Posterior cingulate gyrus (tissue), 11 donors: Measurements from ENCODE around the gene BMPR1B.
"Not testable (repeated sequence)": the region's sequence is repeated elsewhere in the genome, so short reads cannot be mapped to it uniquely, and the experiment has no call there.

ENCODE experiments used
- DNase-seq, 10 donors: peaks; one replicate each; pipeline versions ENCODE4 v3.0.0 to v3.0.0-alpha.2; 2020 to 2021; ENCODE audit warnings: mixed read lengths in 3 of 10
- intact Hi-C: fragments of 100-400 bp; cut with DNase I; formaldehyde crosslinking; loops from one replicate; pipeline ENCODE4 v1.15.1; 2023

Gene BMPR1B

DNA sequence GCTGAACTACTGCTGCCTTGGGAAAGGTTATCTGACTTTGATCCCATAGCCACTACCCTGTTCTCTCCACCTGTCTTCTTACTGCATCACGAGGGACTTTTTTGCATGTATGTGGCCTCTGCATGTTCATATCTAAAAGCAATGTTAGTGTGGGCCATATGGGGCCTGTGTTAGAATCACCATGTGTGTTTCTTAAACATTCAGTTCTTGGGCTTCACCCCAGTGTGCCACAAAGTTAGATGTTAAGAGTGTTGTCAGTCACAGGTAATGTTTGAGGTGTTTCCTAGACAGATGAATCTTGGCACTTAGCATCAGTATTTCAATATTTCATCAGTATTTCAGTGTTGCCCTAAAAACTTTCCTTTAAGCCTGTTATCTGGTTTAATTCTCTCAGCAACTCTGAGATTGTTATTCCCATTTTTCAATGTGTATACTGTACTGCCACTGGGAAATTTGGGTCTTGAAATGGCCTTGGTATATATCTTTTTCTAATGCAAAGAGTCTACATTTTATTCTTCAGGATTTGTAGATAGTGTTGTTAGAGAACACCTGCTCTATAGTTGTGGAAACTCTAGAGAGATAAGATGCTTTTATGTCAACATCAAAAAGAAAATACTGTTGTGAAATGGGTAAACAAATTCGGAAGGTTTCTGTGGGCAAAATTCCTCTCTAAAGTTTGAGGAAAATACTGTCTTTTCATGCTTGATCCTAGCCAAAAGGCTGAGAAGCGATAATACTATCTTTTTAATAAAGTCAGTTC lies 259.7 kb downstream of the BMPR1B start:
- intact Hi-C loops: no loop called here
- no peak for DNase-seq

GRCh38 chr4:95018785-95019184 lies 261.0 kb downstream of the BMPR1B start:
- DNase-seq: no peak
- intact Hi-C loops: no loop called here

DNA sequence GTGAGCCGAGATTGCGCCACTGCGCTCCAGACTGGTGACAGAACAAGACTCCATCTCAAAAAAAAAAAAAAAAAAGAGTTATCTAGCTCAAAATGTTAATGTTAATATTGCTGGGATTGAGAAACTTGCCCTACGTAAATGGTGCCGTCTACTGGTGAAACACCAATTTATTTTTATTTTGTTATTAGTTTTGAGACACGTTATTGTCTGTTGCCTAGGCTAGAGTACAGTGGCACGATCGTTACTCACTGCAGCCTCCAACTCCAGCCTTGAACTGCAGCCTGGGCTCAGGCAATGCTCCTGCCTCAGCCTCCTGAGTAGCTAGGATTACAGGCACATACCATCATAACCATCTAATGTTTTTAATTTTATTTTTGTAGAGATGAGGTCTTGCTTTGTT lies 262.8 kb downstream of the BMPR1B start:
- intact Hi-C loops: no loop called here
- DNase-seq: no peak

DNA sequence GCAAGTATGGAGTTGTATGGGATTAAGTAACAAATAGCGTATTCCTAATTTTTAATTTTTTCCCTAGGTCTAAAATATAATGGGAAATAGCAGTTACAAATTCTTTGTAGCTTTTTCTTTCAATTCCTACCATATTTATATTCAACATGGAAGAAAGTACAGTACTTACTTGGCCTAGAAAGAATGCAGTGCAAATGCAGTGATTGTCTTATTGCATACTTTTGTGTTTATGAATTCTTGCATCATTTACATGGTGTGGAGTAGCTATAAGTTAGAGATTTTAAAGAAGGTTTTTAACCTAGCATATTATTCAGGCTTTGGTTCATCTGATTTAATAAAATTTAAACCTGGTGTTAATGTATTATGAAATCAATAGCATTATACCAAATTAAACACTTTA lies 263.3 kb downstream of the BMPR1B start:
- DNase-seq: no peak
- intact Hi-C loops: no loop called here

DNA sequence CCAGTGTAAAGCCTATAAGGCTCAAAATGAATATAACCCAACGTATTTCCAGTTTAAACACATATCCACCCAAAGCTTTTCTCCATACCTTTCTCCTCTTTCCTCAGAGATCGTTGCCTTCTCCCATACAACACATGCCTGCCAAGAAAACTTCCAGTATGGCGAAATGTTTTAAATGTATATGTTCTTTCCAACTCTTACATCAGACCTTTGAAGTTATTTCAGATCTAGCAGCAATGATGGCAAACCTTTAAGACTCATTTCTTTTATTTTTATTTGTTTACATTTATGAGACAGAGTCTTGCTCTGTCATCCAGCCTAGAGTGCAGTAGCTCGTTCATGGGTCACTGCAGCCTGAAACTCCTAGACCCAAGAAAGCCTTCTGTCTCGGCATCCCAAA lies 265.4 kb downstream of the BMPR1B start:
- intact Hi-C loops: no loop called here

GRCh38 chr4:95027905-95028618 lies 270.3 kb downstream of the BMPR1B start:
- no peak for DNase-seq
- intact Hi-C loops: no loop called here

More for the DNA sequence above, 265.4 kb downstream of the BMPR1B start:
- no peak for DNase-seq

DNA sequence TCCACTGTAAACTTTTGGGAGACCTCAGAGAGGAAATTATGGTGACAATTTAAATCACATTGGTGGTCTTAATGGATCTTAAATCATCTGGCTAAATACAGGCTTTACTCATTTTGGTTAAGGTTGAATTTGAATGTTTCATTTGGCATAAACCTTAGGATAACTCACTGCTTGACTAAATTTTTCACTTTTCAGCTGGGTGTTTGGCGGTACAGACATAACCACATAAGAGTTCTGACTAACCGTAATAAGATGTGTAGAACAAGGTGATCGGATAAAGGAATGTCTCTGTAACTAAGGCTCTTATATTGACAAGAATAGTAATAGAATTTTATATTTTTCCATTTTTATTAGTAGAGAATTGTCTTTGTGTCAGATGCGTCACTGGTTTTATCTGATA lies 281.0 kb downstream of the BMPR1B start:
- DNase-seq: no peak

GRCh38 chr4:95044324-95044837 lies 286.6 kb downstream of the BMPR1B start:
- DNase-seq: peak in 1 of 10 donors; percentile 57

More for the DNA sequence above, 281.0 kb downstream of the BMPR1B start:
- intact Hi-C loops: no loop called here

GRCh38 chr4:95045429-95045828 lies 287.7 kb downstream of the BMPR1B start:
- intact Hi-C loops: no loop called here
- DNase-seq: no peak

More at GRCh38 chr4:95044324-95044837, 286.6 kb downstream of the BMPR1B start:
- intact Hi-C loops: no loop called here

DNA sequence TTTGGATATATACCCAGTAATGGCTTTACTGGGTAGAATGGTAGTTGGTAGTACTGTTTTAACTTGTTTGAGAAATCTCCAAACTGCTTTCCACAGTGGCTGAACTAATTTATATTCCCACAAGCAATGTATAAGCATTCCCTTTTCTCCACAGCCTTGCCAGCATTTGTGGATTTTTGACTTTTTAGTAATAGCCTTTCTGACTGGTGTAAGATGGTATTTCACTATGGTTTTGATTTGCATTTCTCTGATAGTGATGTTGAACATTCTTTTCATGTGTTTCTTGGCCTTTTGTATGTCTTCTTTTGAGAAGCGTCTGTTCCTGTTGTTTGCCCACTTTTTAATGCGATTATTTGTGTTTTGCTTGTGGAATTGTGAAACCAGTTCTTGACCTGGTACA lies 290.5 kb downstream of the BMPR1B start:
- DNase-seq: no peak
- intact Hi-C loops: no loop called here

GRCh38 chr4:95049551-95050233 lies 291.9 kb downstream of the BMPR1B start:
- intact Hi-C loops: no loop called here

DNA sequence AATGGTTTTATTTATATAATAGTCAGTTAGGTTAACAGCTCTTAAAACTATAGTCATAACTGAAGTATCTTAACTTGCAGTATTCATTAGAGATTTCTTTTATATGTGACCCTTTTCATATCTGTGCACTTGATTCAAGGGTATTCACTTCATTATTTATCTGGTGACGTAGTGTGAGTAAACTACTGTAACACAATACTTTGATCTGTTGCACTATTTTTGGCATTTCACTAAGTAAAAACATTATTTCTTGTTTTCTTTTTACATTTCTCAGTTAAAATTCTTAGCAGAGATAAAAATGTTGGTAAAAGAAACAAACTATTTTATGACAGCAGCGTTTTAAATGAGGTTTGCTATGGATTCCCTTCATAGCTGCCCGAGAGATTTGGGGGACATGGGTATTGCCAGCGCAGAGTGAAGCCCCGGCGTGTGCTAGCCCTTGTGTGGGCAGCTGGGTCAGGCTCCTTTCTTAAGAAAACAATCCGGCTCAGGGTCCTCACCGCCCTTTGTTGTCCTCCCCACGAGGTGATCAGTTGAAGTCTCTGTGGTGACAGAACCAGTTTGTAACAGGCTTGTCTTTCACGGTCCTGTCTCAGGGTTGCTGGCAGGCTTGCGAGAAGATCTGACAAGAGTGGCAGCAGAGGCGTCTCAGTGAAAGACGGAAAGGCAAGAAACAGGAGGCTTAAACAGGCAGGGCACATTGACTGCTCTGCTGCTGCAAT lies 293.4 kb downstream of the BMPR1B start:
- DNase-seq: peak in 6 of 10 donors; percentile 12 to 81 (median 38)
- intact Hi-C loops: no loop called here

More at GRCh38 chr4:95049551-95050233, 291.9 kb downstream of the BMPR1B start:
- no peak for DNase-seq

GRCh38 chr4:95051702-95052020 lies 293.9 kb downstream of the BMPR1B start:
- intact Hi-C loops: no loop called here
- no peak for DNase-seq

DNA sequence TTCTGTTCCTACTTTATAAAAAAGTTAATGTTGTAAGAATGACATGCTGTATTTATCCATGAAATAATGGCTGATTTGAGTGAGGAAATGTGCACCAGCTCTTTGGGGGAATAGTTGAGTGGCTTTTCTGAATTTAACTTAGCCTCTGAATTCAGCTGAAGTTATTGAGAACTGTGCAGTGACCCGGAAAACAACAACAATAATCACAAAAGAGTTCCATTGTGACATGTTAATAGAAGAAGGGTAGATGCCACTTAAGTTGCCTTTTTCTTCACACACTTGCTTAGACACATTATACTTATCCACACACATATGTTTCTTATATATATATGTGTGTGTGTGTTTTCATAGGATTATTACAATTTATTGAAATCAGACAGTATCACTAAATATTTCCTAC lies 301.2 kb downstream of the BMPR1B start:
- no peak for DNase-seq
- intact Hi-C loops: no loop called here

GRCh38 chr4:95059663-95060062 lies 301.9 kb downstream of the BMPR1B start:
- no peak for DNase-seq
- intact Hi-C loops: no loop called here

GRCh38 chr4:95061220-95061619 lies 303.5 kb downstream of the BMPR1B start:
- no peak for DNase-seq

GRCh38 chr4:95061801-95062200 lies 304.0 kb downstream of the BMPR1B start:
- DNase-seq, intact Hi-C loops: not testable (repeated sequence)

More at GRCh38 chr4:95061220-95061619, 303.5 kb downstream of the BMPR1B start:
- intact Hi-C loops: no loop called here

DNA sequence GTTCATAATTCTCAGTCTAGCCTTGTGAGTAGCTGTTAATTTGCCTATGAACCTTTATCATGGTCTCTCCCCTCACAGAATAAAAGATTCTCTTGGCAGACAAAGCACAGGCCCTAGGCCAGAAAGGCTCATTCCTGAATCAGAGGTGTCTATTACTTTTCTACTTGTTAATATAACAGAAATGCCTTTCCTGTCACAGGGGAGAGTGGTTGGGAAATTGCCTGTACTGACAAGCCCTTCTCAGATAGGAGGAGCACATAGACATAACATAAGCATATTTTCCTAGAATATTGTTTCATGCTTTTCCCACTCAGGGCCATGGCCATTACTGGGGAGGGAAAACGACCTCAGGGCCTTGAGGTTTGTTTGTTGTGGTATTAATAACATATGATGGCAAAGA lies 308.3 kb downstream of the BMPR1B start:
- intact Hi-C loops: no loop called here
- no peak for DNase-seq

DNA sequence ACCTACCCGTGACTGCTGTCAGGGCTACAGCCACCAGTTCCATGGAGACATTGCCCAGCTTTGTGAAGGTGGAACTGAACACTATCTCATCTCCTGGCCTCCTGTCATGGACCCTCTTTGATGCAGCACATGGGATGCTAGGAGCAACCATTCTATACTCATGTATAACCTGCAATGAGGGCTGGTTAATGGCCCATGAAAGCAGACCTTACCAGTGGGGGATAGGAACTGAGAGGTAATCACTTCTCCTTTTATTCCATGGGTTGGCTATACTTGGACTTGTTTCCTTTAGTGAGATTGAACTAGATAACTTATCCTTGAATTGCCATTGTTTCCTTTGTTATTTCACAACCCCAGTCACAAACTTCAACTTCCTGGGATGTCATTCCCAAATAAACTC lies 310.6 kb downstream of the BMPR1B start:
- DNase-seq: no peak
- intact Hi-C loops: no loop called here

GRCh38 chr4:95068818-95069478 lies 311.2 kb downstream of the BMPR1B start:
- no peak for DNase-seq
- intact Hi-C loops: no loop called here
